ENCODE results near the gene ZC3H14. TPM values are rescaled to one million over a fixed set of nuclear protein-coding genes. Genes with fewer than 3 reads are reported as not detected.
A peak's percentile ranks its signal among the peaks of the same experiment; 100 is the strongest.

ZC3H14 gene
- total RNA-seq, 2 donors from 2014 or later, result 52.6 to 54.3 TPM

- intact Hi-C loops (cut with DNase I), result no loop called here
- H3K27me3 ChIP-seq, result no peaks in the 10 kb centered on the region
- H3K27ac ChIP-seq, result peak overlapping the region; percentile 67
- no peaks in the 10 kb centered on the region for H3K9me3 ChIP-seq
- no peak for TF ChIP-seq CTCF (IDR thresholded peaks at IDR 0.05)
- peak overlapping the region in 1 of 2 donors; percentile 64 for H3K9ac ChIP-seq (ENCODE audit: low read depth in 2 of 2, low read length in 2 of 2)
- H3K36me3 ChIP-seq, result no peaks in the 10 kb centered on the region
- peaks cover 5% of the 10 kb centered on the region for H3K4me1 ChIP-seq
- DNase-seq, result no peak
- H3K4me3 ChIP-seq, result no peak overlapping the region
Measured at GRCh38 chr14:88535813-88536212, 27.0 kb upstream of the ZC3H14 start.

- Histone ChIP-seq H3K4me3 (no peak overlapping the region), H3K27me3 (no peaks in the 10 kb centered on the region), H3K9me3 (no peaks in the 10 kb centered on the region), H3K27ac (no peak overlapping the region), H3K9ac (ENCODE audit: low read depth in 2 of 2, low read length in 2 of 2) (no peak overlapping the region), H3K36me3 (no peaks in the 10 kb centered on the region), H3K4me1 (peaks cover 16% of the 10 kb centered on the region)
- intact Hi-C loops (cut with DNase I), result no loop called here
- TF ChIP-seq CTCF (IDR thresholded peaks at IDR 0.05), result no peak
- no peak for DNase-seq
Measured at GRCh38 chr14:88541324-88541723, 21.5 kb upstream of the ZC3H14 start.

DNA sequence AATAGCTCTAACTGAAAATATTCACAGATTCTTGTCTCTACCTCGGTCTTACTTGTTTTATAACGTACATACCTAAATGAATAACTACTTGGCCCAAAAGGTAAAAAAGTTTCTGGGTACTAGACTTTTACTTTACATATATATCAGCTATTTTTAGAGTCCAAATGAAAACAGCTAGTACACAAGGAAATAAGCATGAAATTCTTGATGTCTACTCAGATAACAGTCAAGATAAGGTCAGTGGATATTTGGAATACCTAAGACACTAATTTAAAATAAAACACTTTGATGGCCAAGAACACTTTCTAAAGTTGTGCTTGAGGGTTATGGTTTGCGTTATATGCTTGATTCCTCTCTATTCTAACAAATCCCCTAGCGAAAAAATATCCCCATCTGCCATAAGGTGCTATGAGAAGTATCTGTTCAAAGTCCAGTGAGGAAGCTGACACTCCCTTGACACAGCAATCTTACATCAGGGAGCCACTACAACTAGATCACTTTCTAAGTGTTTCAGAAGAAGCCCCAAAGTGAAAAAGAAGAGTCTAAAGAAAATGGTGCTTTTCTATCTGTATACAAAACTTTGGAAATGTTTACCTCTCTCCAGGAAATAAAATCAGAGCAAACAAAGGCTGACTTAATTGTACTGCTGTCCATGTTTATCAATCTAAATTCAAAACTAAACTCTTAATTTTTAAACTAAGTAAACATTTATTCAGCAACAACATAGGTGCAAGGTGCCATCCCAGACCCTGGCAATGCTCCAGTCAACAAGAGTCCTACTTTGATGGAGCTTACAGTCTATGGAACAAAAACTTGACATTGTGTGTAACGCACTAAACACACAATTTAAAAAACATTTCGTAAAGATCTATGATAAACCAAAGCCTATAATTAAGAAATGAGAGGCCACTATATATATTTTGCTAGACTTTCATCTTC, 19.7 kb upstream of the ZC3H14 start:
- Histone ChIP-seq H3K4me3 (no peak overlapping the region), H3K9ac (ENCODE audit: low read depth in 2 of 2, low read length in 2 of 2) (peak overlapping the region in 1 of 2 donors; percentile 52), H3K36me3 (no peaks in the 10 kb centered on the region), H3K4me1 (peaks cover 18% of the 10 kb centered on the region), H3K9me3 (no peaks in the 10 kb centered on the region), H3K27ac (peak overlapping the region; percentile 63), H3K27me3 (no peaks in the 10 kb centered on the region)
- peak; percentile 64 for DNase-seq
- intact Hi-C loops (cut with DNase I), result no loop called here
- TF ChIP-seq CTCF (IDR thresholded peaks at IDR 0.05), result no peak

DNA sequence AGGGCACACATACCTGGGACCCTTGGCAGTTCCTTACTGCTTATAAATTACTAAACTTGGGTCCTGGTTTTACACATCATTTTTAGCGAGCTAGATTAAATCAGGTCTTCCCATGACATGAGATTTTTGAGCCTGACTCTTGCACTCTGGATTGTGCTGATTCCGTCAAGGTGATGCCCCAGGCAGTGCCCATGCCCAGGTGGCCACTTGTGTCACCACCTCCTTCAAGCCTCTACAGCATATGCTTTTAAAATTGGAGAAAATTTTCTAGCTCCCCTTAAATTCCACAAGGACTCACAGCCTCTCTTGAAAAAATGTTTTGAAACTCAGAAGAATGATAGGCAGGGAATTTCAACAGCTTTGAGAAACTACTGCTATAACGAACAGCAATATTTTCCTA, 17.6 kb upstream of the ZC3H14 start:
- Histone ChIP-seq H3K4me1 (peaks cover 18% of the 10 kb centered on the region), H3K27me3 (no peaks in the 10 kb centered on the region), H3K27ac (no peak overlapping the region), H3K9me3 (no peaks in the 10 kb centered on the region), H3K36me3 (no peaks in the 10 kb centered on the region), H3K9ac (ENCODE audit: low read depth in 2 of 2, low read length in 2 of 2) (no peak overlapping the region), H3K4me3 (no peak overlapping the region)
- DNase-seq, result no peak
- TF ChIP-seq CTCF (IDR thresholded peaks at IDR 0.05), result no peak
- intact Hi-C loops (cut with DNase I), result no loop called here

GRCh38 chr14:88546621-88547385, 16.0 kb upstream of the ZC3H14 start:
- Histone ChIP-seq H3K27me3 (no peaks in the 10 kb centered on the region), H3K36me3 (no peaks in the 10 kb centered on the region), H3K4me3 (no peak overlapping the region), H3K9me3 (no peaks in the 10 kb centered on the region), H3K9ac (ENCODE audit: low read depth in 2 of 2, low read length in 2 of 2) (peak overlapping the region in 1 of 2 donors; percentile 58), H3K4me1 (peaks cover 18% of the 10 kb centered on the region), H3K27ac (peak overlapping the region; percentile 73)
- TF ChIP-seq CTCF (IDR thresholded peaks at IDR 0.05), result no peak
- no peak for DNase-seq
- intact Hi-C loops (cut with DNase I), result no loop called here
